Measurements from ENCODE around the gene KRTAP23-1. TPM values are rescaled to one million over a fixed set of nuclear protein-coding genes. Genes with fewer than 3 reads are reported as not detected.

Gene KRTAP23-1
- polyA plus RNA-seq, 1 of the 3 experiments (the other 2 are of a cell fraction): not detected

- no peak for TF ChIP-seq NFIC (IDR thresholded peaks at IDR 0.05; ENCODE audit: borderline replicate concordance)
- TF ChIP-seq CTCF (IDR thresholded peaks at IDR 0.05): no peak
- no peak for TF ChIP-seq FOSL2 (IDR thresholded peaks at IDR 0.05; ENCODE audit: borderline replicate concordance, low read depth)
- TF ChIP-seq FOXJ3 (CRISPR knock-in tag; IDR thresholded peaks at IDR 0.05): no peak
- no peak for TF ChIP-seq SIN3A (IDR thresholded peaks at IDR 0.05; ENCODE audit: borderline replicate concordance, low read depth, low read length)
Observed at GRCh38 chr21:30354308-30355005, 6.1 kb upstream of the KRTAP23-1 start (continued).

GRCh38 chr21:30351534-30351933 lies 3.1 kb upstream of the KRTAP23-1 start:
- Histone ChIP-seq H3K4me3 (ENCODE audit: low read depth in 2 of 2, low read length in 1 of 2) (no peak overlapping the region), H3K4me2 (no peak overlapping the region), H3K27ac (ENCODE audit: low read depth in 2 of 2, low read length in 1 of 2) (no peak overlapping the region), H3K4me1 (ENCODE audit: control insufficient read depth in 1 of 2, insufficient read depth in 2 of 2, low read depth in 1 of 2, low read length in 1 of 2) (no peaks in the 10 kb centered on the region), H3K36me3 (replicated peaks in 1 of 2; ENCODE audit: control insufficient read depth in 1 of 2, insufficient read depth in 2 of 2, low read length in 1 of 2) (no peaks in the 10 kb centered on the region), H3K27me3 (ENCODE audit: insufficient read depth) (no peaks in the 10 kb centered on the region), H3K9ac (no peak overlapping the region), H2AFZ (ENCODE audit: low read depth) (no peak overlapping the region), H3K9me3 (no peaks in the 10 kb centered on the region), H3F3A (replicated peaks; ENCODE audit: insufficient read depth) (no peaks in the 10 kb centered on the region), H3K9me2 (no peaks in the 10 kb centered on the region), H3K79me2 (ENCODE audit: insufficient read depth) (no peaks in the 10 kb centered on the region), H4K20me1 (ENCODE audit: insufficient read depth) (no peaks in the 10 kb centered on the region)
- DNase-seq: no peak
- CTCF ChIA-PET: interaction anchor here (1.4 kb wide), 1 partner anchor 11 kb away, joined by 7 read pairs; no protein-coding TSS in a partner anchor
- POLR2A ChIA-PET: no interaction called here
- 9% methylated on average over 1 of the region's 1 CpG for WGBS (ENCODE audit: low lambda C conversion rate)
- no peak for TF ChIP-seq ELF1 (IDR thresholded peaks at IDR 0.05)
- TF ChIP-seq MAX (IDR thresholded peaks at IDR 0.05; ENCODE audit: low read depth): no peak
- no peak for TF ChIP-seq MEF2A (IDR thresholded peaks at IDR 0.05; ENCODE audit: borderline replicate concordance, low read depth)
- TF ChIP-seq FOXM1 (IDR thresholded peaks at IDR 0.05; ENCODE audit: low read depth): no peak
- TF ChIP-seq SIN3A (IDR thresholded peaks at IDR 0.05; ENCODE audit: borderline replicate concordance, low read depth, low read length): no peak
- TF ChIP-seq ZBTB33 (IDR thresholded peaks at IDR 0.05; ENCODE audit: borderline replicate concordance, low read depth): no peak

GRCh38 chr21:30349572-30349971 lies 1.2 kb upstream of the KRTAP23-1 start:
- Histone ChIP-seq H3K9ac (no peak overlapping the region), H2AFZ (ENCODE audit: low read depth) (no peak overlapping the region), H3K36me3 (replicated peaks in 1 of 2; ENCODE audit: control insufficient read depth in 1 of 2, insufficient read depth in 2 of 2, low read length in 1 of 2) (no peaks in the 10 kb centered on the region), H3K27me3 (ENCODE audit: insufficient read depth) (no peaks in the 10 kb centered on the region), H3K27ac (ENCODE audit: low read depth in 2 of 2, low read length in 1 of 2) (no peak overlapping the region), H3K4me3 (ENCODE audit: low read depth in 2 of 2, low read length in 1 of 2) (no peak overlapping the region), H3K4me1 (ENCODE audit: control insufficient read depth in 1 of 2, insufficient read depth in 2 of 2, low read depth in 1 of 2, low read length in 1 of 2) (no peaks in the 10 kb centered on the region), H3K9me3 (no peaks in the 10 kb centered on the region), H4K20me1 (ENCODE audit: insufficient read depth) (no peaks in the 10 kb centered on the region), H3K9me2 (no peaks in the 10 kb centered on the region), H3K4me2 (no peak overlapping the region), H3K79me2 (ENCODE audit: insufficient read depth) (no peaks in the 10 kb centered on the region), H3F3A (replicated peaks; ENCODE audit: insufficient read depth) (no peaks in the 10 kb centered on the region)
- DNase-seq: no peak
- ChIA-PET CTCF (interaction anchor here (1.2 kb wide), 2 partner anchors 9 to 11 kb away, joined by 3 read pairs; no protein-coding TSS in a partner anchor), POLR2A (no interaction called here)
- 0% methylated on average over 3 of the region's 3 CpGs for WGBS (ENCODE audit: low lambda C conversion rate)
- TF ChIP-seq USF1 (IDR thresholded peaks at IDR 0.05; ENCODE audit: borderline replicate concordance, low read depth): no peak

Measured in SK-N-SH (cell line).